GM21447 (cell line): ENCODE results near the gene ZNF189.

Source experiments
- ATAC-seq: cut with Tn5 transposase; IDR thresholded peaks from one replicate; pipeline ENCODE4 v1.9.1; 2021; ENCODE audit not compliant: unreplicated experiment

ZNF189 gene

GRCh38 chr9:101398068-101398929, at the start of gene ZNF189, which contains the start of gene MRPL50:
ZNF189 (plus strand) TSS chr9:101398851; CDS start chr9:101399157, 306 bp downstream.
MRPL50 (minus strand) TSS chr9:101398618; CDS start chr9:101398592, 26 bp downstream.
- ATAC-seq: peak; percentile 98

GRCh38 chr9:101350285-101350684, 48.4 kb upstream of the ZNF189 start:
- no peak for ATAC-seq

DNA sequence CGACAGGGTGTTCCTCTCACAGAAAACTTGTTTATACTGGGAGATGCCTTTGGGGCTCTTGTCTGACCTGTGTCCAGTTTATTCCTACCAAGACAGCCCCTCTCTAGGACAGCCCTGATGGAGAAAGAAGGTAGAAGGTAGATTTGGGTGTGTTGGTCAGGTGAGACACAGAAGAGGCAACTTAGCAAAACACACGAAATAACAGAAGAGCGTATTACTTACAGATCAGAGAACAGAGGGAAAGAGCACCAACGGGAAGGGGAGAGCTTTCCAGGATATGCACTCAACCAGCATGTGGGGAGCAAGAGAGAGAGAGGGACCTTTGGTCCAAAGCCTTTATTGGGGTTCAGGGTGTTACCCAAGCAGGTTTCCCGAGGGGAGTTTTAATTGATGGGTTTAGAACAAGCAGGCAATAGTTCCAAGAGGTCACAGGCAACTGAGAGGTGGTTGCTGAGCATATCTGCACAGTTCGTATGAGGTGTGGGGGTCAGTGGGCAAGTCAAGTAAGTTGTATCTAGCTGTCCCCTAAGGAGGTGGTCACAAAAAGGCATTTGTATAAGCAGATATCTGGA, 45.7 kb upstream of the ZNF189 start:
- ATAC-seq: no peak

DNA sequence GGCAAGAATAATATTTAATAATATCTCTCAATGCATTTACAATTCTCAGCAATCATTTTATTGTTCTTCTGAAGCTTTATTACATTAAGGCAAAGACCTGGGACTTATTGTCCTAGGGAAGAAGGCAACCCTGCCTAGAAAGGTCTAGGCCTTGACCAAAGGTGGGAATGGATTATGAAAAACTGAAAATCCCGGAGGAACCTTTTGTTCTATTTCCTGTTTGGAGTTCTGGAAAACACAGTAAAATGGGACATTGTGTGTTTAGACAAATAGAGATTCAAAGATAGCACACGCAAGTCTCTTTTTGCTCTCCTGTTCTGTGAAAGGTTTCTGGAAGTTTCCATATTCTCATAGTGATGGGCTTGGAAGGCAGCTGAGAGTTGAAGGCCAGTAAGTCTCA, 45.0 kb upstream of the ZNF189 start:
- ATAC-seq: no peak

- no peak for ATAC-seq
These were observed 44.4 kb upstream of the ZNF189 start for GRCh38 chr9:101354143-101354764.

DNA sequence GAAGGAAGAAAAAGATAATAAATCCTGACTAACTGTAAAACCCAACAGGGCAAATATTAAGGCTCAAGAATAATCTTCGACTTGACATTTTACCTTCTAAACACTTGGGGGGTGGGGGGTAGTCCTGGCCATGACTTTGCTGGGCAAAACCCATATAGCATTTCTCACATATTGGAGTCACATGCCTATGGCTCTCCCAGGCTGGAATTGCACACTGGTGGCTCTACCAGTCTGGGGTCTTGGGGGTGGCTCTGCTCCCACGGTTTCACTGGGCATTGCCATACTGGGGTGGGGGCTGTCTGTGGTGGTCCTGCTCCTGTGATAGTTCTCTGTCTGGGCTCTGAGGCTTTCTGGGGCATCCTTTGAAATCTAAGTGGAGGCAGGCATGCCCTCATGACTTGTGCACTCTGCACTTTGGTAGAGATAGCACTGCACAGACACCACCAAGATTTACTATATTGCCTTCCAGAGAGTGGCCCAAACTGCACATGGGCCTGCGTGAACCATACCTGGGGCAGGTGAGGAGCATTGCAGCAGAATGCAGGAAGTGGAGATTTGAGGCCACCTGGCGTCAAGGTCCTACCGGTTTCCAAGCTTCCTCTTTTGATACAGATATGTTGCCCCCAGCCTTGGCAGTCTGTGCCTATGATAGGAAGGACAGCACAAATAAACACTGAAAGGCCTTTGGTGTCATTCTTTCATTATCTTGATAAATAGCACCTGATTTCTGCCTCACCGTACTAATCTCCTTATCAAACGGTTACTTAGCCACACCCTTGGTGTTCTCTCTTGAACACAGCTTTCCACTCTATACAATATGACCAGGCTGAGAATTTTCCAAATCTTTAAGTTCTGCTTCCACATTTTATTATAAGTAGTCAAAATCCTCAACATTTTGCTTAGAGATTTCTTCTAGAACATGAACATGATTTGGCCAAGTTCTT, 43.6 kb upstream of the ZNF189 start:
- ATAC-seq: no peak

DNA sequence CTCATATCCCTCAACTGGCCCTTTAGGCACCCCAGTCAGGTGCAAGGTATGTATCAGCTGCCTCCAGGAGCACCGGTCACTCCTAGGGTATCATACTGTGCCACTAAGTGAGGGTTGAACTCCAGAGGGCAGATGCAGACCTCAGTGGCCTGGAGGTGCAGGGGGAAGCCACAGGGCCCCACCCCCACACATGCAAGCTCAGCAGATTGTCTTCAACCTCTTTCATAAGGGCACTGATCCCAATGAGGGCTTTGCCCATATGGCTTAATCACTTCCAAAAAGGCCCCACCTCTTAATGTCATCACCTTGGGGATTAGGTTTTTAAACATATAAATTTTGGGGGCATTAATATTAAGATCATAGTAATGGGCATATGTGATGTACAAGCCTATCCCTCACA, 42.0 kb upstream of the ZNF189 start:
- ATAC-seq: no peak

DNA sequence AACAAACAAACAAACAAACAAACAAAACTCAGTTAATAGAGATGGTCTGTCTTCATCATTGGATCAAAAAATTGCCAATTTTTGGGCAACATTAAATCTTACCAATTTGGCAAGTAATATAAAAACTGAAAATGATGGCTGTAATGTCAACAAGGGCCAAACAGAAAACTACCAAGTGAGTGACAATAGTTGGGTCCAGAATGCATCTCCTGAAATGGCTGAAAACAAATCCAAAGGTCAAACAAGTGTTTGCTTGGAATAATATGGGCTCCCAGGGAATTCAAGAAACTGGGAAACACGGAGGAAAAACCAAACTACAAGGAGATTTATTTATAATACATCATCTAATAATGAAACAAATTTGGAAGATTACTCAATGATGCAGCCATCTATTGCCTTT, 39.0 kb upstream of the ZNF189 start:
- ATAC-seq: no peak

DNA sequence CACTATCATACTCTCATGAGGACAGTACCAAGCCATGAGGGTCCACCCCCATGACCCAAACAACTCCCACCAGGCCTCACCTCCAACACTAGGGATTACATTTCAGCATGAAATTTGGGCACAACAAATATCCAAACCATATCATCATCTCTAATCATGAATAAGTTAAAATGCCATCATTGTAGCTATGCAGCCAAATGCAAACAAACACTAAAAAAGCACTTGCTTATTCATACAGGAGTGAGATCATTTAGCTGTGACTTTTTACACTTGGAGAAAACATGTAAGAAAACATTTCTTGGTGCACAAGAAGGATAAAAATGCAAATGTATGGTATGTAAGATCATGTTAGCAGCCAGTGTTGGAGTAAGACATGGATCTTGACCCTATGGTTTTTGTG, 38.0 kb upstream of the ZNF189 start:
- ATAC-seq: no peak

GRCh38 chr9:101362450-101362849, 36.2 kb upstream of the ZNF189 start:
- ATAC-seq: no peak

GRCh38 chr9:101365181-101365580, 33.5 kb upstream of the ZNF189 start:
- no peak for ATAC-seq

GRCh38 chr9:101366038-101366756, 32.5 kb upstream of the ZNF189 start:
- ATAC-seq: no peak

GRCh38 chr9:101367323-101367722, 31.3 kb upstream of the ZNF189 start:
- ATAC-seq: no peak

DNA sequence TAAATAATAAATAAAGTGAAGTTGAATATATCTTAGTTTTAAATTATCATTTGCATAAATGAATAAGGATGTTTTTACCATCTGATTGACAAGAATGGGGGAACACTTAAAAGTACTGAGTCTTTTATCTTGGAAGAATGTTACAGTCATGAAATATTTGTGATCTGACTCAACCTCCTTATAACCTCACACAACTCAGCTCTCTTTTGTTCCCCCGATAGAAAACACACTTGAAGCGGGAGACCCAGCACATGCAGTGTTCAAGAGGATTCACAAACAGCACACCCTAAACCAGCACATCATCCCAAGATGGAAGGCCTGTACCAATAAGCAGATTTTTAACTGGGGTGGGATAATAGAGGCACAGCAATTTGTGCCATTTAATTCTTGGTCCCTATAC, 29.4 kb upstream of the ZNF189 start:
- no peak for ATAC-seq

- ATAC-seq: no peak
These were observed 28.6 kb upstream of the ZNF189 start for GRCh38 chr9:101369884-101370531.

GRCh38 chr9:101371813-101372212, 26.8 kb upstream of the ZNF189 start:
- no peak for ATAC-seq

DNA sequence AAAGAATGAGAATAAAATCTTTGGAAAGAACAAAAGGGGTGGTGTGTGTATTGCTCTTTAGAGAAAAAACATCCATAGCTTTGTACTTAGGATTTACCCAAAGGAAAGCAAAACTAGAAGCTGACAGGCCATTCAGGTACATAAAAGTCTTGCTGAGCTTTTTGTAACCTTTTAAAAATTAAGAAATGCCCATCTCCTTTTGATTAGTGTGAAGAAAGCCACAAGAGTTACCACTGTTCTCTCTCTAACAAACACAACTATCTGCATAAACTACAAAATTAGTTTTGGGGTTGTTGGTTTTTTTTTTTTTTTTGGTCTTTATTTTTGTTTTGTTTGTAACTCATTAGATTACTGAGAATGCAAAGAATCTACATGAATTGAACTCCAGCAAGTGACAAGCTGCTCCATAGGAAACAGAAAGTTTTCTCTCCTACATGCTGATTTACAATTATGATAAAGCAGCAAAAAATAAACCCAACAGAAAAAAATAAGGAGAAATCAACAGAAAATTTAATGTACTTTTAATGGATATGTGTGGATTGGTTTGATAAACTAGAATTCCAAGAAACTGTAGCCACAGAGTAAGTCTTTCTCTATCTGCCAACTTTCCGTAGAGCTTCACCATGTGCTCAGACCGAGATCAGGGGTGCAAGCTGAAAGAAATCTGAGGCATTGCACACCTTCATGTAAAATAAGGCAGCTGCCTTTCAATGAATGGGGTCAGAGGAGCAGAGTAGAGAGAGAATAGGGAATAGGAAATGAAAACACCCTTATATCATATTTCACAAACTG, 26.1 kb upstream of the ZNF189 start:
- no peak for ATAC-seq

- no peak for ATAC-seq
These were observed 23.1 kb upstream of the ZNF189 start for GRCh38 chr9:101375546-101375945.
